Upper lobe of left lung (tissue), 4 donors: ENCODE measurements around the gene MAST4.

Source experiments
- EP300 ChIP-seq, 4 donors: sonication (generic); formaldehyde crosslinking; IDR thresholded peaks; one replicate each; pipeline ENCODE4 v1.5.1; 2017; ENCODE audit warnings: antibody characterized with exemption in 4 of 4, control low read depth in 2 of 4
- POLR2A ChIP-seq, 4 donors: fragments of 450-650 bp; IDR thresholded peaks; one replicate each; pipeline ENCODE4 v1.5.1; 2016 to 2017; ENCODE audit warnings: antibody characterized with exemption in 4 of 4, mild to moderate bottlenecking in 2 of 4
- POLR2AphosphoS5 ChIP-seq, 2 donors: sonication (generic); formaldehyde crosslinking; IDR thresholded peaks; one replicate each; pipeline ENCODE4 v1.5.1; 2017; ENCODE audit warnings: antibody characterized with exemption in 2 of 2
- TF ChIP-seq, protein P1 (sequence below), 6 experiments: fragments of 450-650 bp in 4 of 6; fragments of 200-600 bp in 2 of 6; sonication (generic) in 2 of 6; IDR thresholded peaks; one replicate each; pipeline ENCODE4 v1.5.1; 2016 to 2019; ENCODE audit warnings: antibody characterized with exemption in 6 of 6

DNA sequence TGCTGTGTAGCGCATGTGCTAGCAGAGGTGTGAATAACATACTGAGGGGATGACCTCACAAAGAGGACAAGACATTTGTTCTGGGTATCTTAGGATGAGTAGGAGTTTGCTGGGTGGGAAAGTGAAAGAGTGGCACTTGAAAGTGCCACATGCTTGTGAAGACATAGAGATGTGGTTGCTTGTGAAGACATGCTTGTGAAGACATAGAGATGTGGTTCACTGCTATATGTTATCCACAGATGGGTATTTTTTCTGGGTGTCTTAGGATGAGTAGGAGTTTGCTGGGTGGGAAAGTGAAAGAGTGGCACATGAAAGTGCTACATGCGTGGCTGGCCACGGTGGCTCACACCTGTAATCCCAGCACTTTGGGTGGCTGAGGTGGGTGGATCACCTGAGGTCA, 63.6 kb downstream of the MAST4 start:
- TF ChIP-seq, protein P1, sequence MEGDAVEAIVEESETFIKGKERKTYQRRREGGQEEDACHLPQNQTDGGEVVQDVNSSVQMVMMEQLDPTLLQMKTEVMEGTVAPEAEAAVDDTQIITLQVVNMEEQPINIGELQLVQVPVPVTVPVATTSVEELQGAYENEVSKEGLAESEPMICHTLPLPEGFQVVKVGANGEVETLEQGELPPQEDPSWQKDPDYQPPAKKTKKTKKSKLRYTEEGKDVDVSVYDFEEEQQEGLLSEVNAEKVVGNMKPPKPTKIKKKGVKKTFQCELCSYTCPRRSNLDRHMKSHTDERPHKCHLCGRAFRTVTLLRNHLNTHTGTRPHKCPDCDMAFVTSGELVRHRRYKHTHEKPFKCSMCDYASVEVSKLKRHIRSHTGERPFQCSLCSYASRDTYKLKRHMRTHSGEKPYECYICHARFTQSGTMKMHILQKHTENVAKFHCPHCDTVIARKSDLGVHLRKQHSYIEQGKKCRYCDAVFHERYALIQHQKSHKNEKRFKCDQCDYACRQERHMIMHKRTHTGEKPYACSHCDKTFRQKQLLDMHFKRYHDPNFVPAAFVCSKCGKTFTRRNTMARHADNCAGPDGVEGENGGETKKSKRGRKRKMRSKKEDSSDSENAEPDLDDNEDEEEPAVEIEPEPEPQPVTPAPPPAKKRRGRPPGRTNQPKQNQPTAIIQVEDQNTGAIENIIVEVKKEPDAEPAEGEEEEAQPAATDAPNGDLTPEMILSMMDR (IDR thresholded peaks at IDR 0.05): no peak
- TF ChIP-seq POLR2A (IDR thresholded peaks at IDR 0.05) (no peak), POLR2AphosphoS5 (IDR thresholded peaks at IDR 0.05) (no peak), EP300 (IDR thresholded peaks at IDR 0.05) (no peak)
